HG03097 (cell line): ENCODE results near the gene HUS1B.

ENCODE experiments used
- ATAC-seq: cut with Tn5 transposase; IDR thresholded peaks from one replicate; pipeline ENCODE4 v1.9.1; 2021; ENCODE audit not compliant: unreplicated experiment, low FRiP score

Gene HUS1B

DNA sequence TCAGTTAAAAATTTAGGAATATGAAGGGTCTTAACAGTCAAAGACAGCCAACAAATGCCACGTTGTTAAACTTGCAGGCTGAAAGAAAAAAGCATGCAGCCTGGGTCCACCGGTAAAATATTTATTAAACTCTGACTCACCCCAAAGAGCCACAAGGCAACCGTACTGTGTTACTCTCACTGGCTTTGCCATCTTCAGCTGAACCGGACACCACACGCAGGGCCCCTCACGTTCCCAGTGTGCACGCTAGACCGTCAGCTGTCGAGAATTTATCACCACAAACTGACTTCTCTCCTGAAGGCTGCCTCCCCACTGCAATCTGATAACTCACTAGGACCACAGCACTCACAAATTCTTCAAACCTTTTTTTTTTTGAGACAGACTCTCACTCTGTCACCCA is 30.7 kb downstream of the HUS1B start:
- no peak for ATAC-seq

DNA sequence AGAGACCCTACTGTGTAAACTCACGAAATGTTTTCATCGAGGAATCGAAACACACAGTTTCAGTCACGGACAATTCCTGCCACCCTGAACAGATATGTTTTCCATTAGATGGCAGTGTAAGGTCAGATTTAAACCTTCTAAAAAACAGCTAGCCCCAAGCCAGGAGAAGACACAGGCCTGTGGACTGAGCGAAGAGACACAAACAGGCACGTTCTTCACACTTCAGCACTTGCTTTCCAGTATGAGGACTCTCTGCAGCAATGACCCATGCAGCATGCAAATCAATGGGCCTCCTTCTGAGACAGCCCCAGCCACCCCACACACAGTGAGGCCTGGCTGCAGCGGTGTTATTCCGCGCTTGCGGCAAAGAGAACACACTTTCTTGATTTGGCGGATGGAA is 31.9 kb downstream of the HUS1B start:
- no peak for ATAC-seq

DNA sequence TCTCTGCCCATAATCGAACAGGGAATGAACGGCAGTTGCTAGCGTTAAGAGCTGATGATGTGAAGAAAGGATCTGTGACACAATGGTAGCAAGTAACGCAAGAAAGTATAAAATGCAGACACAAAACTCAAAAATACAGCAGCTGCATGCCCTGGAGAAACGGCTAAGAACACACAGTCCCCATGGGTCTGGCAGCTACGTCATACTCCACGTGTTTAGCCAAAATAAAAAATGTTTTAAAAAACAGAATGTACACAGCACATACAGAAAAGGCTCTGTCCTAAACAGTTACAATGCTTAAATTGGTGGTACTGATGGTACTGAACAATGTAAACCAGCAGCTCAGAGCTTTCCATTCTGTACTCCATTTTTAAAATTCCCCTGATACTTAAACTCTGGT is 34.4 kb downstream of the HUS1B start:
- ATAC-seq: no peak

DNA sequence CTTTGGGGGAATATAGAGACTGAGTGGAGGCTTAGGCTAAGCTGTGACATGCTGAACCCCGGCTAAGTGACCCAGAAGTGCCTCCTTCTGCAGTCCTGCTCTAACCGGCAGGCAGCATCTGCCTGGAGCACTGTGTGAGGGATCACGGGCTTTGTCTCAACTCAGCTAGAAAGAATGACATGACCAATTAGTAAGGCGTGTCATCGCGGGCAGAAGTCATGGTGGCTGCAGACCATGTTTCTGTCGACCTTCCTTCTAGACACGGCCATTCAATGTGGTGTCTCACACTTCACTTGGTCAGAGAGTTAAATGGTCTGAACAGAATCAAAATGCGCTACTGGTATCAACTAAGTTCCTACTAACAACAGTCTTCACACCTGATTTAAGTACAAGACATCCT is 35.0 kb downstream of the HUS1B start:
- no peak for ATAC-seq

DNA sequence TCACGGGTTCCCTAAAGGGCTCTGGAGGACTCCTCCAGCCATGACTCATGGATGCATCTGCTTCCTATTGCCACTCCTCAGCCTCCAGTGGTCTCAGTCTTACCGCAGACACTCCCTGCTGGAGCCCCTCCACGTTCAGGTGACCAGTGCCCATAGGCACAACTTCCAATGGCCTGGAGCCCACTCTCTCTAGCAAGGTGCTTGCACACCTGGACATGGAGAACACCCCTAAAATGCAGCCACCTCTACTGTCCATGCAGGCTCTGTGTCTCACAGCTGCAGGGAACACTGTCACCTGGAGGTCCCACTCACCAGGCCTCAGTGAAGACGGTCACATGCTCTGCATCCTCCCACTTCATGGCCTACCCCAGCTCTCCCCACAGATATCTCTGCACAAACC is 36.0 kb downstream of the HUS1B start:
- ATAC-seq: no peak

DNA sequence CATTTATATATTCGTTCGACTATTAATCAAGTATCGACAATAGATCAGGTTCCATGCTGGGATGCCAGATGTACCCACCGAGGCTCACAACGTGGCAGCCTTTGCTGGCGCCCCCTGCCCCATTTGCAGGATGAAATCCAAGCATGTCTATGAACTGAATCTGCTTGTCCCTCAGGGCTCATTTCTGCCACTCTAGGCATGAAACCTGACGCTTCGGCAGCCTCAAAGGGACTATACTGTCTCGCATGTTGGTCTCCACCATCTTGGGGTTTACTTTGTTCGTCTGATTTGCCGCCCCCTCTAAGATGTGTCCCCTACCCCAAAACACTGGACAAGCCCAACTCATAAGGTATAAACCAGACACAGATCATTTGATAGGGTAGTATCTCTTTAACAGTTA is 36.7 kb downstream of the HUS1B start:
- ATAC-seq: no peak

DNA sequence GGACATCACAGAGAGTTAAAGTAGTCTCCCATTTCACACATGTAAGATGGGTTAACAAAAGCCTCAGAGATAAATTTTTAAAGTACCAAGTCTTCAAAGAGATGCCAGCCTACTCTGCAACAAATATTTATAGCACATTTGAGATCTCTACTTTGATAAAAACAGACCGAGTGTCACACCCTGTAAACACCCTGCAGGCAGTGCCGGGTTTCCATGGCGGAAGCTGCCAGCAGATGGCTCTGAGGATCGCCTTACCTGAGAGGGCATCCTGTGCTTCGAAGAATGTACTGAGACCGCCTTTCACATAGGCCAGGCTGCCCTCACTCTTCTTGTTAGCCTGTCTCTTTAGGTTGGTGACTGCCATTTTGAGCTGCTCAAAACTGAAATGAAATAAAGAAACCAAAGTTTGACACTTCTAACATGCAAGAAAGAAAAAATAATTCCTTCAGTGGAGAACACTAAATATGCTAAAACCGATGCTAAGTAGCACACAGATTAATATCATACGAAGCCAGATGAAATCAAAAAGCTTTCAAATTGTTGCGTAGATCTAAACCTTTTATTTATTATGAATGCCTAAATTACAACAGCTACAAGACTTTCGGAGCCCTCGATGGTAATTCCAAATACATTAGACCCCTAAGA is 39.3 kb downstream of the HUS1B start:
- ATAC-seq: no peak

DNA sequence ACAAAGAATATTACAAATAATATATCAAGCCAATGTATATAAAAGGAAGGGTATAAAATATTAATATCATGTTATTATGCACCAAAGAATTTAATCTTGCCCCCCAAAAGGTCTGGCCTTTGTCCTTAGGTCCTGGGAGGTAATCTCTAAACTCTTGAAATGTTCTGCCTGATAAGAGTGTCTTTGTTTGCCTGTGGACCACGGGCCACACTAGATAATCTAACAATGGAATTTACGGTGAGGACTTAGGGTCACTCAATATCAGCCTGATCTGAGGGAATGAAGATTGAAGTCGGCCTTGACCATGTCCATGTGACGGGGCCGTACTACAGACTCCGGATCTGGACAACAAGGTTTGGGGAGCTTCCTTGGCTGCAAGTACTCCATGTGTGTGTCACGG is 42.9 kb downstream of the HUS1B start:
- no peak for ATAC-seq

DNA sequence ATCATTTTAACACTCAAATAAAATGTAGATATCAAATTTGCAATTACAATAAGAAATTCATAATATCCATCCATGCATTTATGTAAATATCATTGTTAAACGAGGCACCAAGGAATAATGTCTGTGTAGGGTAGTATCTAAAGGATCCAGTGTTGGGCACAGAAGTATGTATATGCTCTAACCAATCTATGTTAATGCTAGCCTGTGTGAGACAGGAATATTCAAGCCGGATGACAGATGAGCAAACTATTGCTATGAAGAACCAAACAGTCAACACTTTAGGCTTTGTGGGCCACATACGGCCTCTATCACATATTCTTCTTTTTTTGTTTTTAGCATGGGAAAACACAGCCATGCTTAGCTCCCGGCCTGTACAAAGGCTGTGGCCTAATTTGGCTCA is 45.0 kb downstream of the HUS1B start:
- no peak for ATAC-seq

DNA sequence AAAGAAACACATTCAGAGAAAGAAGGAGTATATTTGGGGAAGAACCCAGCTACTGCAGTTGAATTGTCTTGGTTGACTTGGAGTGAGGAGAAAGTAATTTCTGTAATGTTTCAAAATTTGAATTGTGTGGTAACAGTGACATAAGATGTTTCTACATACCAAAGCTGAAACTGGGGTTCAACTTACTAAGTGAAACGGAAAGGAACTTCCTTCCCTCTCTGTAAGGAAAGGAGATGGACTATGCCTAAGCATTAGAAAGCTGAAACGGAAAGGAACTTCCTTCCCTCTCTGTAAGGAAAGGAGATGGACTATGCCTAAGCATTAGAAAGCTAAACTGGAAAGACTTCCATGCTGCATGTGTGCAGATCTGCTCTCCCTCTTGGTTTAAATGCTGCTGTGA is 46.0 kb downstream of the HUS1B start:
- no peak for ATAC-seq

DNA sequence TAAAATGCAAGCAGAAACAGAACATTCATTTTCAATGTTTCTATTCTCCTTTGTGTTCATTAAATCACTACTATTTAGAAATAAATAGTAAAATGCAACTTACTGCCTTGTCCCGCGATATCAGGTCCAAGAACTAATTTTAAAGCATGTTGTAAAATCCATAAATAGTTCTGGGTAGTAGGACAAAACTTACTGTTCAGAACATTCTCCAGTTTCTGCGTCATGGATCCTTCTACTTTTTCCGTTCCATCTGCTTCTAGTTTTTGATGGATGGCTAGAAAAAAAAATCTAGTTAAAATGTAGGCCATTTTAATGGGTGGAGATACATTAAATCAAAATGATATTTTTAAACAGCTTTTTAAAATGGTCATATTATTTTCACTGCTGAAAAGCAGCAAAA is 47.0 kb downstream of the HUS1B start:
- no peak for ATAC-seq

DNA sequence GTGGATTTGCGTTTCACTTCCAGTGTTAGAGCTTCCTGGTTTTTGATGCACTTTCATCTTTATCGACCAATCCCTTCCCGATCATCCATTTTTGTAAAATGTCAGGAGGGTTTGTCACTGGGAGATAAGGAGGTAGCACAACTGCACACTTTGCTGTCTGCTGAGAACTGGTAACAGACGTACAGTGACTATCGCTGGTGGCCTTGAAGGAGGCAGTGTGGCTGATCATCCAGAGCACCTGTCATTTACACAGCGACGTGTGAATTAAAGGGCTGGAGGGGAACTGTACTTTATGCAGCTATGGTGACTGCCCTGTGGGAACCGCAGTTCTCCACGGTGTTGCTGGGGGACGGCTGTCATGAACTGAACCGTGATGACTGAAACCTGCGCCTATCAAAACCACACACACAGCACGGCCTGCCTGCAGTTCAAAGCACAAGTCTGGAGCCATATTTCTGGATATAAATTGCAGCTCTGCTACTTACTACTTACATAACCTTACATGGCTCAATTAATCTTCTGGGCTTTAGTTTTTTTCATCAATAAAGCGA is 50.0 kb downstream of the HUS1B start:
- ATAC-seq: no peak
